PC-9 (cell line): Measurements from ENCODE around the gene MFSD12. TPM values are rescaled to one million over a fixed set of nuclear protein-coding genes. Genes with fewer than 3 reads are reported as not detected.

Source experiments
- Bru-seq: library from RNA; stranded (reverse); fragments of 400-500 nt; gene quantifications from one replicate; lab custom pipeline; 2021; lab: Mats Ljungman, UMichigan
- BruChase-seq, 2 experiments: library from RNA; stranded (reverse); fragments of 400-500 nt; gene quantifications; one replicate each; lab custom pipeline; 2021; lab: Mats Ljungman, UMichigan
- BruUV-seq: library from RNA; stranded (reverse); fragments of 400-500 nt; replicated peaks from 2 replicates; lab custom pipeline; 2021; lab: Mats Ljungman, UMichigan
- CTCF ChIA-PET: fragments of 300-600 bp; sonication (Branson Sonifier 250); formaldehyde crosslinking; loops from one replicate; lab custom pipeline; 2022; ENCODE audit warnings: antibody characterized with exemption; lab: Charles Lee
- POLR2A ChIA-PET: fragments of 300-600 bp; sonication (Branson Sonifier 250); formaldehyde crosslinking; loops from one replicate; lab custom pipeline; 2022; ENCODE audit warnings: antibody characterized with exemption; ENCODE audit not compliant: unreplicated experiment; lab: Charles Lee
- DNase-seq, 2 experiments: peaks; one replicate each; pipeline versions ENCODE4 v3.0.0 to v3.0.0-alpha.2; 2015 to 2022; ENCODE audit warnings: mixed read lengths in 1 of 2
- H2AFZ ChIP-seq: fragments of 200-600 bp; sonication (generic); 2 replicates; pipeline ENCODE4 v1.8.1; 2017; ENCODE audit warnings: antibody characterized with exemption
- H3F3A ChIP-seq: fragments of 200-600 bp; sonication (generic); 2 replicates; pipeline ENCODE4 v1.8.1; 2017; ENCODE audit warnings: antibody characterized with exemption, mild to moderate bottlenecking, low read depth; ENCODE audit not compliant: insufficient read depth
- H3K27ac ChIP-seq: fragments of 200-600 bp; sonication (generic); 2 replicates; pipeline ENCODE4 v1.6.1; 2016; ENCODE audit warnings: mixed run types
- H3K27me3 ChIP-seq: fragments of 200-600 bp; sonication (generic); 2 replicates; pipeline ENCODE4 v1.6.1; 2016; ENCODE audit warnings: low read depth, mixed run types; ENCODE audit not compliant: insufficient read depth
- H3K36me3 ChIP-seq: fragments of 200-600 bp; sonication (generic); 2 replicates; pipeline ENCODE4 v1.6.1; 2016; ENCODE audit warnings: low read depth, mixed run types
- H3K4me1 ChIP-seq: fragments of 200-600 bp; sonication (generic); replicated peaks from 2 replicates; pipeline ENCODE4 v1.6.1; 2016; ENCODE audit warnings: mixed run types; ENCODE audit not compliant: insufficient read depth
- H3K4me2 ChIP-seq: fragments of 200-600 bp; sonication (generic); 2 replicates; pipeline ENCODE4 v1.6.1; 2017; ENCODE audit warnings: mixed run types
- H3K4me3 ChIP-seq: fragments of 200-600 bp; sonication (generic); 2 replicates; pipeline ENCODE4 v1.6.1; 2016; ENCODE audit warnings: mixed run types
- H3K79me2 ChIP-seq: fragments of 200-600 bp; sonication (generic); 2 replicates; pipeline ENCODE4 v1.6.1; 2017; ENCODE audit warnings: low read depth, mixed run types
- H3K9me2 ChIP-seq: fragments of 200-600 bp; sonication (generic); 2 replicates; pipeline ENCODE4 v1.8.1; 2017; ENCODE audit warnings: mild to moderate bottlenecking; ENCODE audit not compliant: insufficient read depth
- H3K9me3 ChIP-seq: fragments of 200-600 bp; sonication (generic); 2 replicates; pipeline ENCODE4 v1.8.1; 2016; ENCODE audit warnings: low read depth; ENCODE audit not compliant: insufficient read depth
- H4K20me1 ChIP-seq: fragments of 200-600 bp; sonication (generic); 2 replicates; pipeline ENCODE4 v1.8.1; 2017; ENCODE audit not compliant: insufficient read depth
- CTCF ChIP-seq: fragments of 200-600 bp; sonication (generic); conservative IDR thresholded peaks from 2 replicates; pipeline ENCODE4 v1.6.1; 2017; ENCODE audit warnings: mixed run types, antibody characterized with exemption, mild to moderate bottlenecking, moderate library complexity
- EZH2 ChIP-seq: fragments of 200-600 bp; sonication (generic); IDR thresholded peaks from 2 replicates; pipeline ENCODE4 v1.8.0; 2017; ENCODE audit warnings: antibody characterized with exemption, low read depth
- intact Hi-C: fragments of 100-400 bp; cut with micrococcal nuclease; formaldehyde crosslinking; loops from one replicate; pipeline ENCODE4 v1.10.0; 2022; ENCODE audit not compliant: unreplicated experiment
- long read RNA-seq: library from polyadenylated mRNA; stranded (forward); transcript quantifications from one replicate; pipeline ENCODE4 v2.0.0, GENCODE V29; 2022
- total RNA-seq: library from RNA; stranded (reverse); gene quantifications from 2 replicates; pipeline ENCODE4 v1.2.3, GENCODE V29; 2021

MFSD12 gene
- total RNA-seq (62.0 and 70.0 TPM in 2 replicates), Bru-seq, nascent RNA (percentile 57 among the genes with signal in this experiment), BruChase-seq, experiment 1, labeled RNA remaining after a 2-hour chase (percentile 65 among the genes with signal in this experiment), BruChase-seq, experiment 2, labeled RNA remaining after a 6-hour chase (percentile 78 among the genes with signal in this experiment)
- long read RNA-seq, transcript MFSD12-201 (10 exons, 2,124 nt): major isoform, 17 of 40 reads
- long read RNA-seq, transcript MFSD12-204 (1 exons, 1,769 nt): minor isoform, 6 of 40 reads
- long read RNA-seq, partial matches to known transcripts: 2 of 40 reads
- long read RNA-seq, other reads (novel, unspliced or antisense): 15 of 40 reads

GRCh38 chr19:3557461-3558248 is at the start of gene MFSD12:
Gene MFSD12, minus strand, starts transcription at chr19:3557586. Its CDS starts 183 bp downstream, at chr19:3557403.
- DNase-seq: peak; percentile 83 to 88
- H3K9me2 ChIP-seq: no peaks in the 10 kb centered on the region
- H3K4me2 ChIP-seq: peak within 1 kb of the TSS; percentile 81
- H4K20me1 ChIP-seq: peaks cover 12% of the 10 kb centered on the region
- intact Hi-C loops: loop anchor here (5.0 kb wide), 1 partner anchor 70 kb away; the partner anchor contains the start of gene CACTIN
- H3K27me3 ChIP-seq: no peaks in the 10 kb centered on the region
- ChIA-PET CTCF (no interaction called here), POLR2A (interaction anchor here (0.7 to 0.9 kb wide), 2 partner anchors 16 to 23 kb away, joined by 4 to 9 read pairs; no protein-coding TSS in a partner anchor)
- peak within 1 kb of the TSS; percentile 63 for H3K4me3 ChIP-seq
- no TSS peak for BruUV-seq
- no peaks in the 10 kb centered on the region for H3K36me3 ChIP-seq
- peaks cover 22% of the 10 kb centered on the region for H3K79me2 ChIP-seq
- no peaks in the 10 kb centered on the region for H3K9me3 ChIP-seq
- H3K27ac ChIP-seq: peak within 1 kb of the TSS; percentile 74
- H3F3A ChIP-seq: peaks cover 13% of the 10 kb centered on the region
- H2AFZ ChIP-seq: peak within 1 kb of the TSS; percentile 85
- peaks cover 21% of the 10 kb centered on the region; the same call in 1 of the 2 replicates for H3K4me1 ChIP-seq
- no peak for TF ChIP-seq EZH2
- TF ChIP-seq CTCF: no peak

- Histone ChIP-seq H3K4me1 (0 out of 2 replicates have a peak, but pooled peaks cover 3% of the 10 kb centered on the region), H3K36me3 (no peaks in the 10 kb centered on the region), H3K4me2 (peak within 1 kb of the TSS; percentile 68), H3F3A (0 out of 2 replicates have a peak, but pooled peaks cover 7% of the 10 kb centered on the region), H2AFZ (peak within 1 kb of the TSS; percentile 62; the same call in 1 of the 2 replicates), H4K20me1 (no peaks in the 10 kb centered on the region), H3K27ac (no peak within 1 kb of the TSS), H3K9me2 (no peaks in the 10 kb centered on the region), H3K27me3 (no peaks in the 10 kb centered on the region), H3K4me3 (peak within 1 kb of the TSS; percentile 33; the same call in 1 of the 2 replicates), H3K9me3 (no peaks in the 10 kb centered on the region), H3K79me2 (no peaks in the 10 kb centered on the region)
- peak in 1 of 2 experiments; percentile 50 for DNase-seq
- CTCF ChIA-PET: no interaction called here
- TF ChIP-seq CTCF: no peak
- TF ChIP-seq EZH2: no peak
- intact Hi-C loops: no loop called here
- POLR2A ChIA-PET: no interaction called here
- BruUV-seq: no TSS peak
These were observed 49.4 kb upstream of the MFSD12 start, which contains the start of gene TBXA2R for GRCh38 chr19:3606690-3607289. Gene TBXA2R, minus strand, starts transcription at chr19:3606875. Its CDS starts 6,241 bp downstream, at chr19:3600634.
